Trophoblast cell (in vitro differentiated cells and primary cell): ENCODE measurements around the gene PRKCE.

Experiments
- DNase-seq, 2 donors: peaks; one replicate each; pipeline ENCODE4 v3.0.0-alpha.2; 2016
- H2AFZ ChIP-seq: 2 replicates; pipeline ENCODE4 v1.6.1; 2013; ENCODE audit warnings: low read length, moderate library complexity, mild to moderate bottlenecking; ENCODE audit not compliant: insufficient read depth, poor library complexity
- H2AK5ac ChIP-seq: 2 replicates; pipeline ENCODE4 v1.6.1; 2013; ENCODE audit warnings: mild to moderate bottlenecking, low read length
- H2BK120ac ChIP-seq: 2 replicates; pipeline ENCODE4 v1.6.1; 2013; ENCODE audit warnings: low read length, mild to moderate bottlenecking, moderate library complexity; ENCODE audit not compliant: insufficient read depth, poor library complexity
- H2BK12ac ChIP-seq: 2 replicates; pipeline ENCODE4 v1.6.1; 2013; ENCODE audit warnings: mild to moderate bottlenecking, low read length, moderate library complexity
- H2BK5ac ChIP-seq: 2 replicates; pipeline ENCODE4 v1.6.1; 2013; ENCODE audit warnings: low read length, low read depth, moderate library complexity, mild to moderate bottlenecking; ENCODE audit not compliant: poor library complexity
- H3K14ac ChIP-seq: 2 replicates; pipeline ENCODE4 v1.6.1; 2013; ENCODE audit warnings: mild to moderate bottlenecking, low read length
- H3K18ac ChIP-seq: 2 replicates; pipeline ENCODE4 v1.6.1; 2013; ENCODE audit warnings: mild to moderate bottlenecking, low read length
- H3K23ac ChIP-seq: 2 replicates; pipeline ENCODE4 v1.6.1; 2013; ENCODE audit warnings: low read length
- H3K27ac ChIP-seq: 2 replicates; pipeline ENCODE4 v1.5.1; 2013; ENCODE audit warnings: low read depth, mild to moderate bottlenecking, inconsistent platforms, low read length, moderate library complexity
- H3K27me3 ChIP-seq: 2 replicates; pipeline ENCODE4 v1.6.1; 2013; ENCODE audit warnings: inconsistent platforms, mild to moderate bottlenecking, low read length, moderate library complexity; ENCODE audit not compliant: insufficient read depth
- H3K36me3 ChIP-seq, 2 experiments: 1 replicate in 1 of 2; 2 replicates in 1 of 2; pipeline ENCODE4 v1.6.1; 2013; ENCODE audit warnings: low read length in 2 of 2, mild to moderate bottlenecking in 2 of 2, moderate library complexity in 1 of 2; ENCODE audit not compliant: insufficient read depth in 2 of 2, control insufficient read depth in 1 of 2
- H3K4ac ChIP-seq: 2 replicates; pipeline ENCODE4 v1.6.1; 2013; ENCODE audit warnings: low read depth, mild to moderate bottlenecking, low read length, moderate library complexity
- H3K4me1 ChIP-seq, 2 experiments: 1 replicate in 1 of 2; 2 replicates in 1 of 2; pipeline ENCODE4 v1.6.1; 2013; ENCODE audit warnings: low read length in 2 of 2, mild to moderate bottlenecking in 2 of 2, moderate library complexity in 1 of 2; ENCODE audit not compliant: insufficient read depth in 2 of 2, control insufficient read depth in 1 of 2
- H3K4me2 ChIP-seq: 2 replicates; pipeline ENCODE4 v1.6.1; 2013; ENCODE audit warnings: inconsistent platforms, mild to moderate bottlenecking, low read length, moderate library complexity
- H3K4me3 ChIP-seq: 2 replicates; pipeline ENCODE4 v1.5.1; 2013; ENCODE audit warnings: mild to moderate bottlenecking, low read depth, low read length, inconsistent platforms
- H3K79me1 ChIP-seq: one replicate; pipeline ENCODE4 v1.6.1; 2013; ENCODE audit warnings: low read length
- H3K79me2 ChIP-seq: 2 replicates; pipeline ENCODE4 v1.6.1; 2013; ENCODE audit warnings: low read length, mild to moderate bottlenecking; ENCODE audit not compliant: control insufficient read depth, insufficient read depth, poor library complexity
- H3K9ac ChIP-seq: 2 replicates; pipeline ENCODE4 v1.6.1; 2013; ENCODE audit warnings: mild to moderate bottlenecking, low read length
- H3K9me3 ChIP-seq: 2 replicates; pipeline ENCODE4 v1.6.1; 2013; ENCODE audit warnings: low read depth, mild to moderate bottlenecking, control low read depth, inconsistent platforms, low read length; ENCODE audit not compliant: insufficient read depth
- H4K12ac ChIP-seq: 2 replicates; pipeline ENCODE4 v1.6.1; 2013; ENCODE audit warnings: low read depth, mild to moderate bottlenecking, low read length, moderate library complexity
- H4K8ac ChIP-seq: 2 replicates; pipeline ENCODE4 v1.6.1; 2013; ENCODE audit warnings: low read depth, mild to moderate bottlenecking, low read length, moderate library complexity
- H4K91ac ChIP-seq: one replicate; pipeline ENCODE4 v1.6.1; 2013; ENCODE audit warnings: low read depth, mild to moderate bottlenecking, low read length, moderate library complexity
- WGBS: extraction: QIAGEN DNeasy Blood & Tissue Kit; methylation state at CpG from one replicate; pipeline ENCODE4 v1.1.7; 2013; ENCODE audit warnings: missing lambda C conversion rate; ENCODE audit not compliant: insufficient read length, insufficient coverage; ENCODE audit errors: extremely low coverage; 5-methylcytosine and 5-hydroxymethylcytosine counted together

PRKCE gene

GRCh38 chr2:45793305-45793962 is 142.0 kb downstream of the PRKCE start:
- Histone ChIP-seq H2BK120ac (no peak overlapping the region), H3K23ac (no peak overlapping the region), H4K12ac (no peak overlapping the region), H3K79me1 (no peaks in the 10 kb centered on the region), H3K79me2 (no peaks in the 10 kb centered on the region), H3K27ac (no peak overlapping the region), H2BK5ac (no peak overlapping the region), H2AK5ac (no peak overlapping the region), H3K14ac (no peak overlapping the region), H2AFZ (no peak overlapping the region), H3K27me3 (no peaks in the 10 kb centered on the region), H3K18ac (no peak overlapping the region), H3K4me2 (no peak overlapping the region), H3K4ac (no peak overlapping the region), H3K4me3 (no peak overlapping the region), H3K9me3 (no peaks in the 10 kb centered on the region), H3K4me1 (peaks cover 0 to 4% of the 10 kb centered on the region in 2 experiments), H3K36me3 (no peaks in the 10 kb centered on the region), H3K9ac (no peak overlapping the region), H4K8ac (no peak overlapping the region), H4K91ac (no peak overlapping the region), H2BK12ac (no peak overlapping the region)
- WGBS, result no CpG with 5 or more reads among the region's 7 CpGs
- no peak for DNase-seq

GRCh38 chr2:45794134-45794617 is 142.7 kb downstream of the PRKCE start:
- no peak overlapping the region for H4K8ac ChIP-seq
- no peaks in the 10 kb centered on the region for H3K79me2 ChIP-seq
- H3K27me3 ChIP-seq, result no peaks in the 10 kb centered on the region
- H3K36me3 ChIP-seq, result no peaks in the 10 kb centered on the region
- no peak overlapping the region for H3K4ac ChIP-seq
- H4K91ac ChIP-seq, result no peak overlapping the region
- no peak overlapping the region for H2BK5ac ChIP-seq
- H2BK120ac ChIP-seq, result no peak overlapping the region
- no peak overlapping the region for H3K27ac ChIP-seq
- H3K4me3 ChIP-seq, result no peak overlapping the region
- H3K4me2 ChIP-seq, result no peak overlapping the region
- H3K9me3 ChIP-seq, result no peaks in the 10 kb centered on the region
- H3K9ac ChIP-seq, result no peak overlapping the region
- peaks cover 0 to 4% of the 10 kb centered on the region in 2 experiments for H3K4me1 ChIP-seq
- no peak overlapping the region for H4K12ac ChIP-seq
- H2AFZ ChIP-seq, result no peak overlapping the region
- H2AK5ac ChIP-seq, result no peak overlapping the region
- no peak overlapping the region for H3K18ac ChIP-seq
- H3K79me1 ChIP-seq, result no peaks in the 10 kb centered on the region
- H3K23ac ChIP-seq, result no peak overlapping the region
- no peak overlapping the region for H2BK12ac ChIP-seq
- no CpG with 5 or more reads among the region's 15 CpGs for WGBS
- H3K14ac ChIP-seq, result no peak overlapping the region
- no peak for DNase-seq

GRCh38 chr2:45796500-45796899 is 145.0 kb downstream of the PRKCE start:
- H3K4me2 ChIP-seq, result no peak overlapping the region
- H2AK5ac ChIP-seq, result no peak overlapping the region
- no peak overlapping the region for H2BK12ac ChIP-seq
- no peak overlapping the region for H2AFZ ChIP-seq
- no peaks in the 10 kb centered on the region for H3K79me1 ChIP-seq
- H4K91ac ChIP-seq, result no peak overlapping the region
- no peak overlapping the region for H3K4ac ChIP-seq
- H4K12ac ChIP-seq, result no peak overlapping the region
- no peak overlapping the region for H3K9ac ChIP-seq
- no peaks in the 10 kb centered on the region for H3K9me3 ChIP-seq
- no peak for DNase-seq
- H3K27ac ChIP-seq, result no peak overlapping the region
- no peak overlapping the region for H4K8ac ChIP-seq
- no peaks in the 10 kb centered on the region for H3K27me3 ChIP-seq
- H3K4me3 ChIP-seq, result no peak overlapping the region
- H3K23ac ChIP-seq, result no peak overlapping the region
- H3K36me3 ChIP-seq, result no peaks in the 10 kb centered on the region
- no peak overlapping the region for H3K14ac ChIP-seq
- WGBS, result no CpG with 5 or more reads among the region's 4 CpGs
- H2BK120ac ChIP-seq, result no peak overlapping the region
- H3K18ac ChIP-seq, result no peak overlapping the region
- H3K79me2 ChIP-seq, result no peaks in the 10 kb centered on the region
- H3K4me1 ChIP-seq, result peaks cover 0 to 4% of the 10 kb centered on the region in 2 experiments
- no peak overlapping the region for H2BK5ac ChIP-seq

- no peak overlapping the region for H4K12ac ChIP-seq
- WGBS, result no CpG with 5 or more reads among the region's 13 CpGs
- no peak overlapping the region for H2AK5ac ChIP-seq
- peaks cover 0 to 4% of the 10 kb centered on the region in 2 experiments for H3K4me1 ChIP-seq
- no peaks in the 10 kb centered on the region for H3K27me3 ChIP-seq
- H3K4me2 ChIP-seq, result no peak overlapping the region
- H3K4ac ChIP-seq, result no peak overlapping the region
- no peak overlapping the region for H2BK5ac ChIP-seq
- H3K36me3 ChIP-seq, result no peaks in the 10 kb centered on the region
- H3K27ac ChIP-seq, result no peak overlapping the region
- no peak overlapping the region for H4K91ac ChIP-seq
- no peak for DNase-seq
- no peaks in the 10 kb centered on the region for H3K79me1 ChIP-seq
- no peak overlapping the region for H3K18ac ChIP-seq
- H3K14ac ChIP-seq, result no peak overlapping the region
- H3K4me3 ChIP-seq, result no peak overlapping the region
- no peak overlapping the region for H3K23ac ChIP-seq
- no peak overlapping the region for H4K8ac ChIP-seq
- no peak overlapping the region for H3K9ac ChIP-seq
- no peaks in the 10 kb centered on the region for H3K9me3 ChIP-seq
- H2AFZ ChIP-seq, result no peak overlapping the region
- H2BK12ac ChIP-seq, result no peak overlapping the region
- H2BK120ac ChIP-seq, result no peak overlapping the region
- no peaks in the 10 kb centered on the region for H3K79me2 ChIP-seq
Observed at GRCh38 chr2:45797451-45798230, 146.2 kb downstream of the PRKCE start.
